Activated T-cell treated with anti-CD3 and anti-CD28 coated beads, Interleukin-2, amount 50 U/mL, for 24 hours (primary cell): ENCODE measurements around the gene ANTXR1.

Source experiments
- DNase-seq: peaks from one replicate; pipeline ENCODE4 v3.0.0-alpha.2; 2020
- H3K27ac Mint-ChIP-seq: 2 replicates; pipeline ENCODE4 v1.8.0; 2020; ENCODE audit warnings: mild to moderate bottlenecking, mixed read lengths
- H3K27me3 Mint-ChIP-seq: 2 replicates; pipeline ENCODE4 v1.8.0; 2020; ENCODE audit warnings: mixed read lengths
- H3K36me3 Mint-ChIP-seq: 2 replicates; pipeline ENCODE4 v1.8.0; 2020; ENCODE audit warnings: low read depth, mixed read lengths
- H3K4me1 Mint-ChIP-seq: 2 replicates; pipeline ENCODE4 v1.8.0; 2020; ENCODE audit warnings: low read depth, mixed read lengths
- H3K4me3 Mint-ChIP-seq: 2 replicates; pipeline ENCODE4 v1.8.0; 2020; ENCODE audit warnings: mild to moderate bottlenecking, moderate library complexity, mixed read lengths
- H3K9me3 Mint-ChIP-seq: 2 replicates; pipeline ENCODE4 v1.8.0; 2020; ENCODE audit warnings: mixed read lengths

Gene ANTXR1

DNA sequence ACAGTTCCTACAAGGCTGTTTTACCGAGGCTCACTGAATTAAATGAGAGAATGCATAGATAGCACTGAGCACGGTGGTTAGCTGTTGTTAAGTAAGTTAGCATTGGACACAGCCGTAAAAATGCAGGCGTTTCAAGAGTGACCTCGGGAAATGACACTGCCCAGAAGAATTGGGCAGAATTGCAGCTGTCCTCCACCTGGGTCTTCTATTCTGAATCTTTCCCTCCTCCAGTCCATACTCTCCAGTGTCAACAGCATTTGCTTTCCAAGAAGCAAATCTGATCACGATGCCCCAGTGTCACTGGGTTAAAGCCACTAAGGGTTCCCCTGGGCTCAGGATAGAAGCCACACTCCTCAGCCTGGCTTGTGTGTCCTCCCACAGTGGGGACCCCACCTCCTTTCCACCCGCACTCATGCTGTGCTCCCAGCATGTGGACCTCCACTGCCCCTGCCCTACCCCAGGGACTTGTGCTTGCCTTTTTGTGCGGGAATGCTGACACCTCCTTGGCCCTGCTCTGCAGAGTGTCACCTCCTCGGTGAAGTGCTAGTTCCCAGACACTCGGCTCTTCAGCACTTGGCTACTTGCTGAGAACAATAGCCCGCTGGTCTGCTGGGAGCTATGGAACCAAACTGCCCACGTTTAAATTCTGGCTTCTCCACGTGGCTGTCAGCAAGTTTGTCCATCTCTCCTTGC is 135.0 kb downstream of the ANTXR1 start:
- DNase-seq, result no peak
- Mint-ChIP-seq H3K4me3 (no peak overlapping the region), H3K4me1 (no peaks in the 10 kb centered on the region), H3K27me3 (peaks cover 8% of the 10 kb centered on the region), H3K36me3 (no peaks in the 10 kb centered on the region), H3K9me3 (no peaks in the 10 kb centered on the region), H3K27ac (no peak overlapping the region)

DNA sequence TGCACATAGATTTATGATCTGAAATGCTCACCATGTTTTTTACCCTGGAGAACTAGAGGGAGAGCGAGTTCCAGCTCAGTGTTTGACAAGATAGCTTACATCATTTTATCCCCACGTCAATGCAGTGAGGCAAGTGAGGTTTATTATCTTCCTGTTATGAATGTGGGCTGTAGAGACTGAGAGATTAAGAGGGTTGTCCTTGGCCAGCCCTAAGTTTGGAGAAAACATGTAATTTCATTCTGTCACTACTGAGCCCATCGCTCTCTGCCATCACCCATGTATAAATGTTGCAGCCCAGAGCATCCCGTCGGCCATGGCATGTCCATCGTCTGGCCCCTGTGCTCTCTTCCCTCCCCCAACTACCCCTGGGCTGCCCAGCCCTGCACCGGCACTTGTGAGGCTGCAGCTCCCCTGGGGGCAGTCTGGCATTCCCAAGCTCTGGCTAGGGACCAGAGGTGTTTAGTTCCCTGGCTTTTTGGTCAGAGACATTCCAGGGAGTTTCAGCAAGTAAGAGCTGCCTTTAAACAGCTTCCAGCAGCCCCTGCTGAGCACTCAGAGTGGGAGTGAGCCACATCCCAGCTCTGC is 136.7 kb downstream of the ANTXR1 start:
- no peaks in the 10 kb centered on the region for H3K4me1 Mint-ChIP-seq
- H3K36me3 Mint-ChIP-seq, result no peaks in the 10 kb centered on the region
- no peaks in the 10 kb centered on the region for H3K9me3 Mint-ChIP-seq
- peaks cover 3% of the 10 kb centered on the region for H3K27me3 Mint-ChIP-seq
- H3K27ac Mint-ChIP-seq, result no peak overlapping the region
- DNase-seq, result no peak
- no peak overlapping the region for H3K4me3 Mint-ChIP-seq

DNA sequence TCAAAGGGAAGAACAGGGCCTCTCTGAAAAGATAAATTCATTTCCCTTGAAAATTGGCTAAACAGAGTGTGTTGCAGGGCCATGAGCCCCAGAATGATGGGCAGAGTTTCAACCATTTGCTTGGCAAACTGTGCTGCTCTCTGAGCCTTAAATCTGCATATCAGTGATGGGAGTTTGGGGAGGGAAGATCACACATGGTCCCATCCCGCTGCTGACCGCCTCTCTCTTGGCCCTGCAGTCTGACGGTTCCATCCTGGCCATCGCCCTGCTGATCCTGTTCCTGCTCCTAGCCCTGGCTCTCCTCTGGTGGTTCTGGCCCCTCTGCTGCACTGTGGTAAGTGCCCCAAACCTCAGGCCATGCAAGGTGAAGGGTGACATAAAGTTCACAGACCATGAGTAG is 139.0 kb downstream of the ANTXR1 start:
- peaks cover 3% of the 10 kb centered on the region for H3K27me3 Mint-ChIP-seq
- H3K9me3 Mint-ChIP-seq, result no peaks in the 10 kb centered on the region
- no peak overlapping the region for H3K27ac Mint-ChIP-seq
- DNase-seq, result no peak
- no peaks in the 10 kb centered on the region for H3K4me1 Mint-ChIP-seq
- H3K4me3 Mint-ChIP-seq, result no peak overlapping the region
- H3K36me3 Mint-ChIP-seq, result no peaks in the 10 kb centered on the region

DNA sequence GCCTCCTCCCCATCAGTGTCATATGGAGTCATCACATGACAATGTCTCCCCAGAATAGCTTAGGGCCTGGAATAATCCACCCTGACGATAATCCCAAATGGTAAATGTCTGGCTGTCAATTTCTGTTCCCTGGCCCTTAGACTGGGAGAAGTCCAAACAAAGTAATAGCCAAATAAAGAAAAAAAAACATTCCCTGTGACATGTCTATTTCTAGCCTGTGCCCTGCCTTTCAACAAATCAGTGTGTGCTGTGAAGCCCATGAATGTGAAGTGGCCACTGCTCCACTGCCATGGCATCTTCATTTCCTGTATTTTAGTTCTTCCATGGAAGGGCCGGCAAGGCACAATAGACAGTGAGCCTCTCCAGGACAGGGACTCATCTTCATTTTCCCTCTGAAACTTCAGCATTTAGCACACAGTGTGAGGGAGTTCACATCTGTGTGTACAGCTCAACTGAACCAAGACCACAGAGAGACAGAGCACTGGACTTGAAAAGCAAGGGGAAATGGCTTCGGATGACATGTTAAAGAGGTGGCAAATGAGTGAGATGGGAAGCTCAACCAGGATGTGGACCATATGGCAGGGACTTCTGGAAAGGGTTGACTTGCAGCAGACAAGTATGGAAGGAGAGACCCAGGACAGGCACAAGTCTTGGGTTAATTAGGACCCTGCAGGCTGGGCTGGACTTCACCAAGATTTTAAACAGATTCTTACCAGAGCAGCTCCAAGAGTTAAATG is 140.0 kb downstream of the ANTXR1 start:
- H3K4me1 Mint-ChIP-seq, result no peaks in the 10 kb centered on the region
- H3K27me3 Mint-ChIP-seq, result peaks cover 3% of the 10 kb centered on the region
- DNase-seq, result no peak
- no peaks in the 10 kb centered on the region for H3K9me3 Mint-ChIP-seq
- H3K36me3 Mint-ChIP-seq, result no peaks in the 10 kb centered on the region
- H3K27ac Mint-ChIP-seq, result no peak overlapping the region
- no peak overlapping the region for H3K4me3 Mint-ChIP-seq

DNA sequence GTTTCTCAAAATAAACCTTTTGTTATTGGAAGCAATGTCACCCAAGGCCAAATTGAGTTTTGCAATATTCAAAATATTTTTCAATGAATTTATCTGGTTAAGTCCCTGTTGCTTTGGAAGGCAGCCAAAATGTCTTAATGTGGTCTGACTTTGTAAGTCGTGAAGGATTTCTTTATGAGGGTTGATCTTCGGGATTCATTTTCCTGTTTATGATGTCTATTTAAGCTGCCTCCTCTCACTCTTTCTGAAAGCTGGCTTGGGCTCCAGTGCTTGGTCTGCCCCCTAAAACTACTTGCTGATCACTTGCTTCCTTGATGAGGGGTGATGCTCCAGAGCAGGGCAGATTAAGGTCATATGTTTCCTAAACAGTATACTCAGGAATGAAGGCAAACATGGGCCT is 141.1 kb downstream of the ANTXR1 start:
- H3K36me3 Mint-ChIP-seq, result no peaks in the 10 kb centered on the region
- no peak for DNase-seq
- H3K9me3 Mint-ChIP-seq, result no peaks in the 10 kb centered on the region
- H3K27ac Mint-ChIP-seq, result no peak overlapping the region
- no peak overlapping the region for H3K4me3 Mint-ChIP-seq
- H3K4me1 Mint-ChIP-seq, result no peaks in the 10 kb centered on the region
- H3K27me3 Mint-ChIP-seq, result peaks cover 3% of the 10 kb centered on the region

DNA sequence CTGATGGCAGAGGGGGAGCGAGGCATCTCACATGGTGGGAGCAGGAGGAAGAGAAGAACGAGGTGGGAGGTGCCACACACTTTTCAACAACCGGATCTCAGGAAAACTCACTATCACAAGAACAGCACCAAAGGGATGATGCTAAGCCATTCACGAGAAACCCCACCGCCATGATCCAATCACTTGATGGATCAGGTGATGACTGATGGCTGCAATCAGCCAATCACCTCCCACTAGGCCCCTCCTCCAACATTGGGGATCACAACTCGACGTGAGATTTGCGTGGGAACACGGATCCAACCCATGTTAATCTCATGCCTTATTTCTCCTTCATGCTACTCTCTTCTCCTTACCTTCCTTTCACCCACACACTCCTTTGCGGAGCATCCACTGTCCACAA is 143.6 kb downstream of the ANTXR1 start:
- Mint-ChIP-seq H3K36me3 (no peaks in the 10 kb centered on the region), H3K4me1 (no peaks in the 10 kb centered on the region), H3K4me3 (no peak overlapping the region), H3K9me3 (no peaks in the 10 kb centered on the region), H3K27me3 (peaks cover 3% of the 10 kb centered on the region), H3K27ac (no peak overlapping the region)
- no peak for DNase-seq

DNA sequence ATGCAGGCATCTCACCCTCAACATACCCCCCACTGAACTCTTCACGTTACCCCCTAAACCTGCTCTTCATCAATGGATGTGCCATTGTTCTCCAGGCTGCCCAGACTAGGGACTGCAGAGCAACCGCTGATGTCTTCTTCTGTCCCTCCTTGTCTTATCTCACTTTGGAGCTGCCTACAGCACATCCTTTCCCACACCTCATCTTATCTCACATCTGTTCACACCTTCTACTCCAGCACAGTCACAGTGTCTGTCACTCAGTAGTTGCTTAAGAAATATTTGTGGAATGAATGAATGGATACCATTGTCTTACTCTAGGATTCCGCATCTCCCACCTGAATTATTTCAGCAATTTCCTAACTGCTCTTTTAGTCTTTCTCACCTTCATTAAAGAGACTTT is 144.5 kb downstream of the ANTXR1 start:
- Mint-ChIP-seq H3K27me3 (peaks cover 2% of the 10 kb centered on the region), H3K27ac (no peak overlapping the region), H3K4me1 (no peaks in the 10 kb centered on the region), H3K36me3 (no peaks in the 10 kb centered on the region), H3K4me3 (no peak overlapping the region), H3K9me3 (no peaks in the 10 kb centered on the region)
- DNase-seq, result no peak

DNA sequence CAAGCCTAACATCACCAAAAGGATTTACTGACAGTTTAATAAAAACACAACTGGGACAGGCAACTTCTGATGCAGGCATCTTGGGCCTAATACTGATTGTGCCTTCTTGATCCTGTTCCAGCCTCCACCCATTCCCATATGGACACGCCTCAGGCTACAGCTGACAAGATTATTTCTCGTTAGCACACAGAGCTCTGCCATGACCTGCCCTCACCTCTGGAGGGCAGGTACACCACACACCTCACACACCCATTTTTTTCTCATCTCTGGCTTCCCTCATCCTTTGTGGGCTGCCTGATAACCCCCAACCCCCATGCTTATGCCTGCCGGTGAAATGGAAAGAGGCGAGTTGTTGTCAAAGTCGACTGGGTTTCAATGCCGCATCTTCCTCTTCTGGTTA is 147.0 kb downstream of the ANTXR1 start:
- H3K27ac Mint-ChIP-seq, result no peak overlapping the region
- H3K4me1 Mint-ChIP-seq, result no peaks in the 10 kb centered on the region
- H3K36me3 Mint-ChIP-seq, result no peaks in the 10 kb centered on the region

DNA sequence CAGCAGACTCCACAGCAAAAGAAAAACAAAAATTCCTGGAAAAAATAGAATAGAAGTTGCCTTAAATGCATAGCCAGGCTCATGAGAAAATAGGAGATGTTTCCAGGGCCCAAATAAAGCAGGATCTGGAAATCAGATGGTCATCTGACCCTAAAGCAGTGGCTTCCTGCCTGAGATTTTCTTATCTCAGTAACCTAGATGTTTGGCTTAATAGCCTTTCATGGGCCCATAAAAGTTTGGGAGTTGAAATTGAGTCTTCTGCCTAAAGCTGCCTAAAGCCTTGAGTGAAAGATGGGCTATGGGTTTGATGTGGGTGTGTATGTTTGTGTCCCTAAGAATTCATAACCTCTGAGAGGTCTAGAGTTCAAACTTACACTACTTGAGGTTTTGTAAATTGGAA is 149.1 kb downstream of the ANTXR1 start:
- Mint-ChIP-seq H3K27me3 (peaks cover 23% of the 10 kb centered on the region), H3K36me3 (no peaks in the 10 kb centered on the region), H3K4me1 (no peaks in the 10 kb centered on the region), H3K27ac (no peak overlapping the region), H3K4me3 (no peak overlapping the region), H3K9me3 (no peaks in the 10 kb centered on the region)
- no peak for DNase-seq

More for the DNA sequence above, 147.0 kb downstream of the ANTXR1 start:
- Mint-ChIP-seq H3K4me3 (no peak overlapping the region), H3K27me3 (peaks cover 10% of the 10 kb centered on the region), H3K9me3 (no peaks in the 10 kb centered on the region)
- DNase-seq, result no peak

DNA sequence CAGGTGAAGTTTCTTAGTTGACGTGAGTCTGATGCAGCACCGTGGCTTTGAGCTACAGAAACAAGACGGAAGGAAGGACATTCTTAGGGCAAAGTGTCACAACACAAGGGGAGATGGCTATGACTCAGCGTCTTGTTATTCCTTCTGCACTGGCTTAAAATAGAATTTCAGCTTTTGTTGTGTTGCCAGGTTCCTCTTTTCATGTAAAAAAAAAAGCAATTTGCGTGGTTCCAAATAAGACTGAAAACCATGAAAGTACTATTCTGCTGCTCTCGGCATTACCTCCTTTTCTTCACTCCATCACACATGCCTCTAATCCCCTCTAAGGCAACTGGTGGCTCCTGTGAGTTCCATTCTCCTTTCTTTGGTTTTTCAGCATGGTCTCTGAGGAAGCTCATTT is 150.1 kb downstream of the ANTXR1 start:
- H3K27me3 Mint-ChIP-seq, result peaks cover 26% of the 10 kb centered on the region
- H3K27ac Mint-ChIP-seq, result no peak overlapping the region
- no peaks in the 10 kb centered on the region for H3K9me3 Mint-ChIP-seq
- no peaks in the 10 kb centered on the region for H3K4me1 Mint-ChIP-seq
- no peaks in the 10 kb centered on the region for H3K36me3 Mint-ChIP-seq
- H3K4me3 Mint-ChIP-seq, result no peak overlapping the region
- no peak for DNase-seq

DNA sequence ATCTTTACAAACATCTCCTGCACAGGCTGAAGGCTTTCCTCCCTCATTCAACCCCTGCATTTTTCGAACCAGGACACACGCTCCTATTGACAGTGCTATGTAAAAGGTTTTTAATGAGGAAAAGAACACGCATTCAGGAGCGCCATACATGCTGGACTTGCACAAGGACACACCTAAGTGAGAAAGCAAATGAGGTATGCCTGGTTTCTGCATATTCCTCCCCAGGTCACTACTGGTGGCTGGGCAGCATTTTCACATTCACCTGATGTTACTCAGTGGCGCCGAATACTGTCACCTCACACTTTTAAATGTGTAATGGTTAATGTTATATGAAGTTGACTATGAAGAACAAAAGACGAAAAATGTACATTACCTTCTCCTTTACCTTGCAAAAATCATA is 150.6 kb downstream of the ANTXR1 start:
- H3K36me3 Mint-ChIP-seq, result no peaks in the 10 kb centered on the region
- no peak for DNase-seq
- H3K27ac Mint-ChIP-seq, result no peak overlapping the region
- no peak overlapping the region for H3K4me3 Mint-ChIP-seq
- no peaks in the 10 kb centered on the region for H3K9me3 Mint-ChIP-seq
- H3K4me1 Mint-ChIP-seq, result no peaks in the 10 kb centered on the region
- H3K27me3 Mint-ChIP-seq, result peaks cover 30% of the 10 kb centered on the region

DNA sequence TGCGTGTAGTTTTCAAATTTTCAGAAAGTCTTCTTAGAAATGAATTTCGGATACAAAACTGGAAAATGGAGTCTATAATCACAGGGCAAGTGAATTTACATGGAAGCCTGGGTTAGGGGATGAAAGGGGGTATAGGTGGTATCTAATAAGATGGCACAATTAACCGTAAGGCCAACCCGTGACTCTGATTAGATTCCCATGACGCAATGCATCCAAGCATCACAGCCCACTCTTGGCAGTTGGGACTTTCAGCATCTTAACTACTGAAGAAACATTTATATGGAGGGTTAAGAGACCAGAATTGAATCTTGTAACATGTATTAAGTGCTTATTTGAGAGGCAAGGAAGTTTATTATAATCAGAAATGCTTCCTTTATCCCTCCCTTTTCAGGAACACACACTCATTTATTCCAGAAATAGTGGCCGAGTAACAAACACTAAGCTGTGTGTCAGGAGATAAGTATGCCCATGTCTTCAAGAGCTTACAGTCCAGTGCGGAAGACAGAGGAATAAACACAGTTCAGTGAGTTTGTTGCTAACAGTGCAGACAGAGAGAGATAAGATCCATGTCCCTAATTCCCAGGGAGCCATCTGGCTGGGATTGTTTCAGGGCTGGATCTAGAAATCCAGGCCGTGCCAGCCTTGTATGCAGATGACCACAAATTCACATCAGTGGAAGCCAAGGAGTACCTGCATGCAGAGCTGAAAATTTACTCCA is 151.2 kb downstream of the ANTXR1 start:
- H3K4me1 Mint-ChIP-seq, result no peaks in the 10 kb centered on the region
- H3K9me3 Mint-ChIP-seq, result no peaks in the 10 kb centered on the region
- no peak for DNase-seq
- H3K27ac Mint-ChIP-seq, result no peak overlapping the region
- H3K36me3 Mint-ChIP-seq, result no peaks in the 10 kb centered on the region
- no peak overlapping the region for H3K4me3 Mint-ChIP-seq
- peaks cover 35% of the 10 kb centered on the region for H3K27me3 Mint-ChIP-seq

DNA sequence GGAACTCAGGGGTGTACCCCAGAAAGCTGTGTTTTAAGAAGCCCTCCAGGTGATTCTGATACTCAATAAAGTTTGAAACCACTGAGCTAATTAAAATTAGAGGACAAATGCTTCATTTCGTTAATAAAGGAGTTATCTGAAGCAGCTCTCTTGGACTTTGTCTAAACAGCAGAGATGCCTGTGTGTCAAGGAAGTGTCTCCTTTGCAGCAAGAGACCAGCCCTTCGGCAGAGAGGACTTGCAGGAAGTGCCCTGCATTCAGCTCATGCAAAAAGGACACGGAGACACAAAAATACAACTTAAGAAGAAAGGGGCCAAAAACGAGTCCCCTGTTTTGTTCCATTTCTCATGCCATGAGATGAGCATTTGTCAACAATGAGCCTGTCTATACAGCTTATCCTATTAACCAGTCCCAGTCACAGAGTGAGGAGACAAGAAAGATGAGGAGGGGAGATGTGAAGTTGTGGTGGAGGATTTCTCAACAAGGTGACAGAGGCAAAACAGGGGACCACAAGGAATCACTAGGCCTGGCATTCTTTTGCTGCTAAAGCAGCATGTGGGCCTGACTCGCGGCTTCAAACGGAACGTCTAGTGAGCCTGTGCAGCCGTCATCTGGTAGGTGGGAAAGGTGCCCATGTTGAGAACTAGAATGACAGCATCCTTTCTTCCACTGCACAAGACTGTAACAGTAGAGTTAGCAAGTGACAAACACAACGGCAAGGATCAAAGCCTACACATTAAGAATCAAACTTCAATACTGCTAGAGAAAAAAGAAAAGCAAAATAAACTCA is 152.3 kb downstream of the ANTXR1 start:
- Mint-ChIP-seq H3K36me3 (no peaks in the 10 kb centered on the region), H3K4me1 (peaks cover 2% of the 10 kb centered on the region), H3K27me3 (peaks cover 40% of the 10 kb centered on the region), H3K4me3 (no peak overlapping the region), H3K9me3 (no peaks in the 10 kb centered on the region), H3K27ac (no peak overlapping the region)
- DNase-seq, result no peak

DNA sequence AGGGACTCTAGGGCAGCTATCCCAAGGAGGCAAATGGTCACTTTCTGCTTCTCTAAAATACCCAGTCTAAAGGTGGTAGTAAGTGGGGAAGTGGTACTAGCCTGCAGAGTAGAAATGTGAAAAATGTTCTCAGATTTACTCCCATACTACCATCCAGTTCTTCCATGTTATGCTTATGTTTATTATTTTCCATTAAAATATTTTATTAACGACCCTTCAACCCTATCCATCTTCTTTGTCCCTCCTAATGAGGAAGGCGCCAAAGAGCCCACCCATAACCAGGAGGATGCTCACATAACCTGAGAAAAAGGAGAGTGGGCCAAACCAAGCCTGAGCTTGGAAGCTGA is 153.5 kb downstream of the ANTXR1 start:
- Mint-ChIP-seq H3K4me1 (peaks cover 2% of the 10 kb centered on the region), H3K27me3 (peaks cover 44% of the 10 kb centered on the region), H3K4me3 (no peak overlapping the region), H3K36me3 (no peaks in the 10 kb centered on the region), H3K9me3 (no peaks in the 10 kb centered on the region), H3K27ac (no peak overlapping the region)
- DNase-seq, result no peak
